HG03575 (cell line): ENCODE data around the gene HS3ST5.
A peak's percentile ranks its signal among the peaks of the same experiment; 100 is the strongest.

ENCODE experiments used
- ATAC-seq: cut with Tn5 transposase; IDR thresholded peaks from one replicate; pipeline ENCODE4 v1.9.1; 2021; ENCODE audit not compliant: unreplicated experiment, insufficient number of reproducible peaks, low FRiP score; ENCODE audit errors: extremely low read depth

Gene HS3ST5

DNA sequence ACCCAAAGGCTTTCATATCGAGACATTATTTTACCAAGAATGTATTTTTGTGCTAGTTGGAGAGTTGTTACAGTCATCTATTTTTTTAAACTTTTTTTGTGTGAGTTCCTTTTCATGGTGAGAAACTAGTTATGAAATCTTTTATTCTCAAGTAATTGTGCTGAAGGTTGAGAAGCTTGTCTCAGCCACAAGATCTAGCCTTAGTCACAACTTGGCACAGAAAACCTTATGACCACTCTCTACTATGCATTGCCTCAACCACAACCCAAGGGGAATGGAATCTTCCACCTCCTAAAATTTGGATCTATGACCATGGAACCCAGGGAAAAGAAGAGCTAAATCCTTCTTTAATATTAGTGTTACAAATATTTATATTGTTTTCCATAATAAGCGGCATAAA is 58.5 kb downstream of the HS3ST5 start:
- ATAC-seq = no peak

- ATAC-seq = no peak
Measured at GRCh38 chr6:114282292-114282691, 60.5 kb downstream of the HS3ST5 start.

DNA sequence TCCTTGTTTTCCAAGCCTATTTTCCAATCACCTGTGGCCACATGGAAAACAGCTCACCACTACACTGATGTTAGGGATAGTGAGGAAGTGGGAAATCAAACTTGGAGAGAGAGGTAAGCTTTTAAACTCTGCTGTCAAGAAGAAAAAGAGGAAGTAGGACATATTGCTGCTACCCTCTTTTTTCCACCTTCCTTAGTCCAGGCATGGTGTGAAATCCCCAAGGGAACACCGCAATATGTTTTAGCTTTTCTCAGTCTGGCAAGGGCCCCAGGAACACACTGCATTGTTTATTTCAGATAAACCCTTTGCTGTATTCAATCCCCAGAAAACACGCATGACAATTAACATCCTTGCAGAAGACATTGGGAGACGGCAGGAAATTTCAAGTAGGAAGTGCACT is 61.3 kb downstream of the HS3ST5 start:
- no peak for ATAC-seq

DNA sequence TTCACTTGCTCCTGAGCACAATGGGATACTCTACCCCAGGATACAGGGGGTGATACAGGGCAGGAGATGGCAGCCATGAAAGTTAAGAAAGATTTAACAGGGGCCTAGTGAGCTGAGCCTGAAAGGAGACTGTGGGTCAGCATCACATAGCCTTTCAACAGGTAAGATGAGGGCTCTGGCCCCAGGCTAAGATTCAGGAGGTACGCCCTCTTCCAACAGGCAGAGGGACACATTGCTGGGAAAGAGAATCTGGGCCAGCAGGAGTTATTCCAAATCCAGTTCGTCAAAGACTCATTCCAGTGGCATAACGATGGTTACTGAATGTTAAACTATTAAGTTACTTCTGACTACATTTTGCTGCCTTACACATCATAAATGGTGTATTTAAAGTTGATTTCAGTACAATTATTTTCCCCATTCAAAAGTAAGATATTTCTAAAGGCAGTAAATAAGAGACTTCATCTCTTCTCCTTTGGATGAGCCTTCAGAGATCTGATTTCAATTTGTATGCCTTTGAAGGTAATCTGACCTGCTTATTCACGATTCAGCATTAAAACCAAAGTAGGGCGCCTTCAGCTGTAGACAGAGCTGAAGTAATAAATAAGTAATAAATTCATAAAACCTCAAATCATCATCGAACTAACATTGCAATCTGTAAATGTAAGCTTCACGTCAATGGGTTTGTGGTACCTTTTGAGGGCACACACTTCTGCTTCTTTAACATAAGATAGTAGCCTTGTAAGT is 62.4 kb downstream of the HS3ST5 start:
- ATAC-seq = no peak

DNA sequence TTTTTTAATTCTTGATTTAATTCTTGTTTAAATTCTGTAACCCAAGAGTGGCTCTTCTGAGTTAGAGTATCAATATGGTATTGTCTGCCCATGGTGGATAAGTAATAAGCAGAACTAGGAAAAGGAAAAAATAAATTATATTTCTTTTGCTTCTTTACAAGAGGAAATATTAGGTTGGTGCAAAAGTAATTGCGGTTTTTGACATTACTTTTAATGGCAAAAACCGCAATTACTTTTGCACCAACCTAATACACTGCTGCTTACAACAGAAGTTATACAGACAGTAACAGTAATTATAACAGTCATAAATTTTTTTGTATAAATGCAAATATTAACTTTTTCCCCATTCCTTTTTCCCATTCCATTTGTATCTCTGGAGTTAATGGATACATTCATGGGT is 65.6 kb downstream of the HS3ST5 start:
- no peak for ATAC-seq

- no peak for ATAC-seq
Measured at GRCh38 chr6:114276783-114277182, 66.0 kb downstream of the HS3ST5 start.

DNA sequence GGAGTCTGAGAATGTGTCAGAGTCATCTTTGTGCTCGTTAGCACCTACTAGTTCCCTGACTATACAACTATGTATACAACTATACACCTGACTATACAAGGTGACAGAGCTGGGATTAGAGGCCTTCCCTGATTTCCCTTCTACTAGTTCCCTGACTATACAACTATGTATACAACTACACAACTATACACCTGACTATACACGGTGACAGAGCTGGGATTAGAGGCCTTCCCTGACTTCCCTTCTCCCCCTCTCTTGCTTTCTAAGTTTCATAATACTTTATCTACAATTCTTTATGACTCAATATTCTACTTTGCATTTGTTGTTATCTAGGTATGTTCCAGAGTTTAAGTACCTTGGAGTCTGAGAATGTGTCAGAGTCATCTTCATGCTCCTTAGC is 68.0 kb downstream of the HS3ST5 start:
- no peak for ATAC-seq

DNA sequence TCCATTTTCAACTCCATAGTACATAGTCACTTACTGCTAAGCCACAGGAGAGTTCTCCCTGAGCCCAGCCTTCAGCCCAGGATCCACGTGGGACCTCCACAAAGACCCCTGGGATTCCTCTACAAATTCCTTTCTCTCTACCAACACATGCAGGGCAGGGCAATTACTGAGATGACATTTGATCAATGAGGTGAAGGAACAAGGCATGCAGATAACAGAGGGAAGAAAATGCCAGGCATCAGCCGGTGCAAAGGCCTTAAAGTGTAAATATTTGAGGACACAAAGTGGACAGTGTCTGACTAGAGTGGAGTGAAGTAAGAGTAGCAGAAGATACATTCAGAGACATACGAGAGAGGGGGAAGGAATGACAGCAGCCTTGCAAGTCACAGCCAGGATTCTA is 70.2 kb downstream of the HS3ST5 start:
- ATAC-seq = no peak

- no peak for ATAC-seq
Measured at GRCh38 chr6:114271405-114271804, 71.4 kb downstream of the HS3ST5 start.

GRCh38 chr6:114267897-114268296 is 74.9 kb downstream of the HS3ST5 start:
- ATAC-seq = peak; percentile 52

- no peak for ATAC-seq
Measured at GRCh38 chr6:114260810-114261209, 82.0 kb downstream of the HS3ST5 start.

DNA sequence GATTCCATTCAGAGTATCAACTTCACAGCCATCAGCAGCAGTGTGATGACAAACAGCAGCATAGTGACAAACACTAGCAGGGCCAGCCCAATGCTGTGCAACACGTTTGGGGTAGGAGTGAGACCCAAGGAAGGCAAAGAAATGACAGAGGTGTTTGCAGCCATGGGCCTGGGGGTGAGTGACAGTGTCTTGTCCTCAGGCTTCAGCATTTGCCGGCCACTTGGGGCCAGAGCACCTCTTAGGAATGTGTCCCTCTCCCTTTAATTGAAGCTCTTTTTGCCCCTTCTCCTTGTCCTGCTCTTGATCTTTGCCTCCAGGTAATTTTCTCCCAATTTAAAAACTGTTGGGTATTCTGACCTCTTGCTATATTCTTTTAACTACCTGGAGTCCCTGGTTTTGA is 84.4 kb downstream of the HS3ST5 start:
- ATAC-seq = no peak

GRCh38 chr6:114253431-114253830 is 89.4 kb downstream of the HS3ST5 start:
- no peak for ATAC-seq

DNA sequence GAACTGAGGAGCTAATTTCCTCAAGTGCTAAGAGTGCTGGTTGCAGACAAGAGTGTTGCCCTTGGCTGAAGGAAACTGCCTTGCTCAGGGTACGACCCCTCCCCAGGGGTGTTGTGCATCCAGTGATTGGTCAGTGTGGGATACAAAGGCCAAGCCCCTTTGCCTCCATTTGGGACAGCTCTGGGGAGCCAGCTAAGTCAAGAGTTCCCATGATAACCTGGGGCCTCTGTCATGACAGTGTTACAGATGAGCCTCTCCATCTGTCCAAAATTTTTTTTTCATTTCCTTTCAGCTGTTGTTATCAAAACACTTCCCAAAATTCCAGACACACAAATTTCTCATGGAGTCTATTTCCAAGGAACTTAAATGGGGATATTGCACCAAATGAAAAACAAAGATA is 93.3 kb downstream of the HS3ST5 start:
- no peak for ATAC-seq

- no peak for ATAC-seq
Measured at GRCh38 chr6:114247101-114247500, 95.7 kb downstream of the HS3ST5 start.

- ATAC-seq = no peak
Measured at GRCh38 chr6:114240796-114241195, 102.0 kb downstream of the HS3ST5 start.

DNA sequence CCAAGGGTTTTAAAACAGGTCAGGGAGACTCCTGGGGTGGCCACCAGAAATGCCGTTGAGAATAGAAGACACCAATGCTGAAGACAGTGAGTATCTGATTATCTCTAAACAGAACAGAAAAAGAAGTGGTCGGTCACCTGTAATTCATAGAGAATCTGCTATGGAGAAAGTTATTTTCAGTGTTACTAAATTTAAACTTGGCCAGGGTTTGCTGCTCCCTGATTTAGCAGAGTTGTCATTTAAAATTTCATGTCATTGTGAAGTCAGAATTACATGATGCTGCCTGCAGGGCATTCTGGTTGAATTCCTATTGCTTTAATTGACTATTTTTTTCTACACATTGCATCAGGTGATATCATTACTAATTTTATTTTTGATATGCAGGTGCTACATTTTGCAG is 114.1 kb downstream of the HS3ST5 start:
- ATAC-seq = no peak

DNA sequence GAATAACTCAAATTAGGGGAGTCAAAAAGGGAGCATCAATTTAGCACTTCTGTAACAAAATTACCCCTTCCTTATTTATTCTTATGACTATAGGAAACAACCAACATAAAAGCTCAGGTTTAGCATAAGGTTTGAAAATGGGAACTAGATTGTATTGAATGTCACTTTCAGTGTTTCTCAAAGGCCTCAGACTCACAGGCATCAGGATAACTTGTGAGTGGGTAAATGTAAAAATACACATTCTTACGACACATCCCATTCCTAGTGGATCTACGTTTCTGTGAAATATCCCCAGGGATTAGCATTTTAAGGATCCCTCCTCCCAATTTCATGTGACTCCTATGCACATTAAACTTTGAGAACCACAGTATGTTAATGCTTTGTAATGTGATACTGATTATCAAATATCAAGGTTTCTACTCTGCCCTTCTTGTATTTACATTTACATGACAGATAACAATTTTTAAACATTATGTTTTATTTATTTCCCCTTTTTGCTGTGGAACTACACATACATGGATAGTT is 114.8 kb downstream of the HS3ST5 start:
- no peak for ATAC-seq

DNA sequence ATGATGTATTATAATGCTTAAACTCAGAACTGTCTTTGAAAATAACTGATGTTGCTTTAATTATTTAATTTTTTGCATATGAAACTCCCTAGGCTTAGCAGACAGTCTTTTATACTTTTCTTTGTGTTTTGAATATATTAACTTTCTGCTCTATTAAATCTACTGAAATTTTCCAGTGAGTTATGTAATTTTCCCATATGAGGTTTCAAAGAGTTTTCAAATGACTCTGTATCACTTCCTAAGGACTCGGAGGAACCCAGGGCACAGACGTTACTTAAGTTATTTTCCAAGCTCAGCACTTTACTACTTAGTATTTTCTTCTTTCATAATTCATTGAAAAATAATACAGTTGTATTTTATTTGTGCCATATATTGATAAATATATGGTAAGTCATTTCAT is 122.6 kb downstream of the HS3ST5 start:
- ATAC-seq = no peak

GRCh38 chr6:114218437-114219340 is 124.1 kb downstream of the HS3ST5 start:
- no peak for ATAC-seq
